ENCODE data around the gene CACHD1.

Gene CACHD1

DNA sequence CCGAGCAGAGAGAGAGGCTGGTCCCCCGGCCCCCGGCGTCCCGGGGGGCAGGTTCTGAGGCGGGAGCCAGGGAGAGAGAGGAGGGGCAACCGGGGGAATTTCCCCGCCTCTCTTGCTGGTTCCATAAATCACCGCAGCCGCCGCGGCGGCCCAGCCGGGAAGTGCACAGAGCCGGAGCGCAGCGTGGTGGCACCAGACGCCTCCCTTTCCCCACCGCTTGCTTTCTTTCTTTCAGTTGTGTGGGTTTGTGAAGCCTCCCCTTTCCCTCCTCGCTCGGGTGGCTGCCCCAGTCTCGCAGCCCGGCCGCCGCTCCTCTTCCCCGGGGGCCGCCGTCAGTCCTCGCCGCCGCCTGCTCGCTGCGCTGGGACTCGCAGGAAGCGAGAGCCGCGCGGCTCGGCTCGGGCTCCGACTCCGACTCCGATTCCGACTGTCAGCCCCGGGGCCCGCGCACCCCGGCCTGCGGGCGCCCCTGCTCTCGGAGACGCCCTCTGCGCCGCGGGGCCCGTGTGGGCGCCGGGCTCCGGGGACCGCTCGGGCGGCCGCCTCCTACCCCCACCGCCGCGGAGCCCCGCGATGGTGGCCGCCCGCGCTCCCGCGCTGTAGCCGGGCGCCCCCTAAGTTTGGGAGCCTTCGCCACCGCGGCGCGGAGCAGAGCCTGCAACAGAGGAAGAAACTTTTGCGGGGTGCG lies at the start of gene CACHD1:
CACHD1 (plus strand) TSS at position 153 of the 688 bp plus-strand sequence. CDS start 616 bp downstream, outside the sequence.
- DNase-seq: peak; percentile 73

DNA sequence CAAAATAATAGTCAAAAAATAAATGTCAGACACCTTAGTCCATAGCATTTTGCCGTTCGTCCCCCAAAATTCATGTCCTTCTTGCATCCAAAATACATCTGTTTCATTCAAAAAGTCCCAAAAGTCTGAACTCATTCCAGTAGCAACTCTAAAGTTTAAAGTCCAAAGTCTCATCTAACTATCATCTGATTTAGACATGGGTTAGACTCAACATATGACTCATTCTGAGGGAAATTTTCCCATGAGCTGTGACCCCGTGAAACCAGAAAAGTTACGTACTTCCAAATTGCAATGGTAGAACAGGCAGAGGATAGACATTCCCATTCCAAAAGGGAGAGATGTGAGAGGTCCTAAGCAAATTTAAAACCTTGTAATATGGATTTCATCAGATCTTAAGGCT lies 48.6 kb upstream of the CACHD1 start:
- no peak for DNase-seq

DNA sequence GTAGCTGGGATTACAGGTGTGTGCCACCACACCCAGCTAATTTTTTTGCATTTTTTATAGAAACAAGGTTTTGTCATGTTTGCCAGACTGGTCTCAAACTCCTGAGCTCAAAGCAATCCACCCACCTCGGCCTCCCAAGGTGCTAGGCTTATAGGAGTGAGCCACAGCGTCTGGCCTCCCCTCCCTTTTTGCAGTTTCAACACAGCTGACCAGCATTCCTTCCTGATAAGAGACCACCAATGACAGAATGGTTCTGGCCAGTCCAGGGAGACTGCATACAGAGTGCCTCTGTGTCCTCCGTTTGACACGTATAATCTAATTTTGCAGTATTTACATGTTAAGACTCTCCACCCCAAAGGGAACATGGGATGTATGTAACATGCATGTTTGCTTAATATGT lies 46.4 kb upstream of the CACHD1 start:
- no peak for DNase-seq

DNA sequence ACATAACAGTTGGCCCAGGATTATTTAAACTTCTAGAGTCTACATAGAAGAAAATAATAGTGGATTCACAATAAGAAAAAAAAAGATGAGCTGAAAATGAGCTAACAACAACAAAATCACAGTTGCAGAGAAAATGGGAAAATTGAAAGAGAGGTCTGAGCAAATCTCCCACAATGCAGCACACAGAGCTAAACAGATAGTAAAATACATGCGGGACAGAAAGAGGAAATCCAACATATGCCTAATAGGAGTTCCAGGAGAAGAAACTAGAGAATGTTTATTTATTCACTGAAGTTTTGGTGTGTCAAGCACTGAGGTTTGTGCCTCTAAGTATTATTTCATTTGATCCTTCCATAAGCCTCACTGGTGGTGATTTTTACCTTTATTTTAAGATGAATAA lies 45.5 kb upstream of the CACHD1 start:
- DNase-seq: no peak

DNA sequence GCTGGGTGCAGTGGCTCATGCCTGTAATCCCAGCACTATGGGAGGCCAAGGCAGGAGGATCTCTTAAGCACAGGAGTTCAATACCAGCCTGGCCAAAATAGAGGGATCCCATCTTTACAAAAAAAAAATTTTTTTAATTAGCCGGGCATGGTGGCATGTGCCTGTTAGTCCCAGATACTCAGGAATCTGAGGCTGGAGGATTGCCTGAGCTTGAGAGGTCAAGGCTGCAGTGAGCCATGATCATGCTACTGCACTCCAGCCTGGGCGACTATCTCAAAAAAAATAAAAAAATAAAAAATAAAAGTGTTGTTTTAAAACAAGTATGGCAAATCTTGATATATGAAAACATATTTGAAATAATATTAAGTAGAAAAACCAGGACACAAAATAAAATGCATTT lies 44.4 kb upstream of the CACHD1 start:
- DNase-seq: no peak

DNA sequence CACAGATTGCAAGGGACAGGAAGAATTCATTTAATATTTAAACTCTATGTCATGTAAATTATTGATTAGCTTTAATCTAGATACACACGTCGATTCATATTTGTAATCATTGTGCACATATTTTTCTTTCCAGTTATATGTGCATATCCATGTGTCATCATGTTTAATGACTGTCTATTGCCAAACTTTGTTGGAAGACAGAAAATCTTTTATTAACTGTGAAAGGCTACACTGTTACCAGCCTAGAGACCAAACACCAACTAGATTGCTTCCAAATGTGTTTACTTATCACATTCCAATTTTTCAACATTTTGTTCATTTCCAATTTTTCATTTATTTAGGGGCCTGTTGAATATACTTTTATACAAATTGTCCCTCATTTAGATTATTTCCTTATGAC lies 43.2 kb upstream of the CACHD1 start:
- no peak for DNase-seq

DNA sequence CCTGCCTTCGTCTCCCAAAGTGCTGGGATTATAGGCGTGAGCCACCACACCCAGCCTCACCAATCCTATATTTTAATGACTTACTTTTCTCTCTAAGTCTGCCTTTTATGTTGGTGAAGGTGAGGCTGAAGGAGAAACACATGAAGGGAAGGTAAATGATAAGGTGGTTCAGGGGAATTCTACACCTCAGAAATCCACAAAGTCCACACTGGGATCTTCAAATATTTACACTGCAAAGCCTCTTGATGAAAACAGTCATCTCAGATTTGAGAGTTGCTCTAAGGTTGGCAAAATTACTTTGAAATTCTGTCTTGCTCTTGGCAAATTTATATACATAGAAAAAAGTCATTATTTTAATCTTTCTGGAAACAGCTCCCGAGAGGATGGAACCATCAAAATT lies 42.0 kb upstream of the CACHD1 start:
- DNase-seq: no peak

DNA sequence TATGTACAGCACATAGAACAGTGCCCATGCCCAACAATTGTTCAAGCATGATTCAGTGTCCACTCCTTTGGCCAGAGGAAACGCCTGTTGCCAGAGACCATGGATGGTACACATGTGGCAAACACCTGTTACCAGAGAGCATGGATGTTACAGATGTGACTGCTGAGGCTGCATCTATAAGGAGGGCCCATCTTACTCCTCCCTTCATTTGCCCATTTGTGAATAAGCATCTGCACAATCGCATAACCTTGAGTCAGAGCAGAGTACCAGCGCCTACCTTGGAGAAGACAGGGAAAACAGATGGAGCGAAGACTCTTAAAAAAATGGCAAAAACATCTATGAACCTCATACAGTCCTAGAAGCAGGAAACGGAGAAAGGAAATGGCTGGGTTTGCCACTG lies 36.6 kb upstream of the CACHD1 start:
- DNase-seq: no peak

DNA sequence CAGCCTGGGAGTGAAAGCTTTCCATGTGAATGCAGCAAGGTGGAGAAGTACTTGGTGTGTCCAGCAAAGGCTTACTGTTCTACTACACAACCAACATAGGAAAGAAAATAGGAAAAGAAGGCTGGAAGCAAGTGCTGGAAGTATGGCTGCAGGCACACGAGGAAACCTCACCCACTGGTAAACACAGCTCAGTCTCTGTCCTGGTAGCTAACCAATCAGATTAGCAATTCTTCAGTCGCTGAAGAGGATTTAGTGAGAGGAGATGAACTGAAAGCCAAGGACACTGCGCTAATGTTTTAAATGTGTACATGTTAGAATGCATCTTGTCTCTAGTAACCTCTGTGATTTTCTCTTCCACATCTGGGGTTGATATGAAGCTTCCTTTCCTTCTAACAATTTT lies 36.2 kb upstream of the CACHD1 start:
- DNase-seq: no peak

DNA sequence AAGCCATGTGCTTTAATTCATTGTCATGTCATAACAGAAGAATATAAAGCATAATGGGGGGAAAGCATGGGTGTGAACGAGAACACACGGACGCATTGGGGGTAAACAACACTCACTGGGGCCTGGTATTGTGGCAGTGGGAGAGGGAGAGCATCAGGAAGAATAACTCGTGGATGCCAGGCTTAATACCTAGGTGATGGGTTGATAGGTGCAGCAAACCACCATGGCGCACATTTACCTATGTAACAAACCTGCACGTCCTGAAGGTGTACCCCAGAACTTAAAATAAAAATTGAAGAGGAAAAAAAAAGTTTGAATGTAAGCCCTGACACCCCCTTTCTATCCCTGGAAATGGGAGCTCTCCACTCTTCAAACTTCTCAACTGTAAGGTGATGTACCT lies 34.9 kb upstream of the CACHD1 start:
- no peak for DNase-seq

DNA sequence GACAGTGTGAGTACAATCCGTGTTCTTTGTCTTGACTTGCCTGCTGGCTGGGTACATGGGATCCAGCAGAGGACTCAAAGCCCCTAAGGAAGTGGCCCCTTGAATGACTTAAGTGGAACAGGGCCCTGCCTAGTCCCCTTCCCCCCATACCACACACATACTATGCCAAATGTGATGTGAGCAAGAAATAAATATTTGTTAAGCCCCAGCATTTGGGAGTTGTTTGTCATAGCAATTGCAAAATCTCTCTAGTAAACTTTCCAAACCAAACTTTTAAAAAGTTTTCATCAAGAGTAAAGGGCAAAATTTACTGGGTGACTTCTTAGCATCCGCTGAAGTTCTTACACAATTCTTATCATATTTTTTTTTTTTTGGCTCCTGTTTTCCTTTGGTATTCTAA lies 32.5 kb upstream of the CACHD1 start:
- no peak for DNase-seq

DNA sequence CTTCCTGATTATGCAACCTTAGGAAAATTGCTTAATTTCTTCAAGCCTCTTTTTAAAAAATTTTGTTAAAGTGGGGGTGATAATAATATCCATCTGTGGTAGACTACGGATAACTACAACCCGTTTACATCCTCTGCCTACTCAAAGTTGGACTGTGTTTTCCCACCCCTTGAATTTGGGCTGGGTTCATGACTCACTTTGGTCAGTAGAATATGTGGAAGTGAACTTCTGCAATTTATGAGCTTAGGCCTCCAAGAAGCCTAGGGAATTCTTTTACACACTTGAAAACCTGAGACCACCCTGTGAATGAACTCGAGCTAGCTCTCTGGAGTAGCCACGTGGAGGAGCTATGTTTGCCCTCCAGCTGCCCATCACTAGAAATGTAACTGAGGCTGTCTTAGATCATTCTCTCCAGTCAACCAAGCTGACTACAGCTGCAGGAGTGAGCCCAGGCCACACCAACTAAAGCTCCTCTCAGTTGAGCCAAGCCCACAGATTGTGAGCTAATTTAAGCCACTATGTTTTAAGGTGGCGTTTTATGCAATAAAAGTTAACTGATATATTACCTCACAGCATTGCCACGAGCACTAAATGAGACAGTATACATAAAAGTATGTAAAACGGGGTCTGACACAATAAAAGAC lies 29.6 kb upstream of the CACHD1 start:
- peak; percentile 16 for DNase-seq

DNA sequence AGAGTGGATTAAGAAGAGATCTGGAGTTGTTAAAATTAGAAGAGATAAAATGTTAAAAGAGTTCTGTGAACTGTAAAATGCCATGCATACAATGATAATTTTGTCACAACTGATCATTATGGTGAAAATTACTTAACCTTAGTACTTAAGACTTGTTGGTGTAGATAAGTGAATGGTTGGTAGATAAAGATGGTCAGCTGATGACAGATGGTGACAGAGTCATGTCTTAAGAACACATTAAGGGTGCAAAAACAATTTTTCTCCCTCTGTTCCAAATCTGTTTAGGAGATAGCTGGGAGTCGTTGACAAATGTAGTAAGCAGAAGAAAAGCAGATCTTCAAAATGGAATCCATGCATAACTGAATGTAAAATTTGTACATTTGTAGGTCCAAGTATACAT lies 18.5 kb upstream of the CACHD1 start:
- DNase-seq: no peak

DNA sequence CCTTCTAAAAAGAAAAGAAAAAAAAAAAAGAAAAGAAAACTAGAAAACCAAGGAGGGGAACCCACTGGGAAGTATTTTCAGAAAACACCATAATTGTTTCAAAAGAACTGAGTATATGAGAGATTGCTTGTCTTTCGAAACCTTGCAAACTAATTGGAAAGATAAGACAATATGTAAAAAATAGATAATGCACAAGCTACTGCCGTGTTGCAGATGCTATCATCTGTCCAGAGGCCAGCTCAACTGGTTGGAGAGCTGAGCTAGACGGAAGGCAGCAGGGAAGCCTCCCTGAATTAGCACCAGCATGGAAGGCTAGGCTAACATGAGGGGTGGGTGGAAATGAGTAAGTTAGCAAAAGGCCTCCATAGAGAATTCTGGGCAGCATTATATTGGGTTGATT lies 16.2 kb upstream of the CACHD1 start:
- DNase-seq: no peak

DNA sequence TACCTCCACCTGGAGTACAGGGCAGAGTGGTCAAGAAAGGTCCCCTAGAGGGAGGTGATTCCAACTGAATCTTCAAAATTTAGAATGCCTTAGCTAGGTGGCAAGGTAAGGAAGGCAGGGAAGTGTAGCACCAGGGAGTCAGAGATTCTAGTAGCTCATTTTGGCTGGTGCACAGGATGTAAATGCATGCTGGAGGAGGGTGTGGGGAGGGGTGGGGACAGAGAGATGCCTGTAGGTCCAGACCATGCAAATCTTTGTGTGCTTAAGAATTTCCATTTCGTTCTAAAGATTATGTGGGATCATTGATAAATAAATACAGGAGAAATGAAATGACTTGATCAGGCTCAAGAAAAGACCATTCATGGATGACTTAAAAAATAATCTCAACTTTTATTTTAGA lies 11.0 kb upstream of the CACHD1 start:
- DNase-seq: no peak

DNA sequence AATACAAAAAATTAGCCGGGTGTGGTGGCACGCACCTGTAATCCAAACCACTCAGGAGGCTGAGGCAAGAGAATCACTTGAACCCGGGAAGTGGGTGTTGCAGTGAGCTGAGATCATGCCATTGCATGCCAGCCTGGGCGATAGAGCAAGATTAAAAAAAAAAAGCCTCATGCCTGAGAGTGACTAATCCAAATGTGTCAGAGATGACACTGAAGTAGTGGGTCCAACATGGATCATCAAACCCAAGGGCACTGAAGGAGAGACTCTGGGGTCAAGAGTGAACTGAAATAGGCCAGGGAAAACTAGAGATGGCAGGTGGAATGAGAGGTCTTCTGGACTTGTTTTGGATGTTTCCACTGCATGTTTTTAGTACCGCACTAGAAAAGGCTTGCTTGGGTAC lies 10.2 kb upstream of the CACHD1 start:
- no peak for DNase-seq

DNA sequence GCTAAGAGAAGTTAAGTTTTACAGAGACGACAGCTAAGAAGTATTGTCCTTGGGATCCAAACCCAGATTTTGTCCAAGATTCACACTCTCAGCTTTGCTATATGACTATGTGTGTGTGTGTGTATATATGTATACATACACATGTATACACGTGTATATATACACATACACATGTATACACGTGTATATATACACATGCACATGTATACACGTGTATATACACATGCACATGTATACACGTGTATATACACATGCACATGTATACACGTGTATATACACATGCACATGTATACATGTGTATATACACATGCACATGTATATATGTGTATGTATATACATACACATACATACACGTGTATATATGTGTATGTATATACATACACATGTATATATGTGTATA lies 3.9 kb upstream of the CACHD1 start:
- no peak for DNase-seq

DNA sequence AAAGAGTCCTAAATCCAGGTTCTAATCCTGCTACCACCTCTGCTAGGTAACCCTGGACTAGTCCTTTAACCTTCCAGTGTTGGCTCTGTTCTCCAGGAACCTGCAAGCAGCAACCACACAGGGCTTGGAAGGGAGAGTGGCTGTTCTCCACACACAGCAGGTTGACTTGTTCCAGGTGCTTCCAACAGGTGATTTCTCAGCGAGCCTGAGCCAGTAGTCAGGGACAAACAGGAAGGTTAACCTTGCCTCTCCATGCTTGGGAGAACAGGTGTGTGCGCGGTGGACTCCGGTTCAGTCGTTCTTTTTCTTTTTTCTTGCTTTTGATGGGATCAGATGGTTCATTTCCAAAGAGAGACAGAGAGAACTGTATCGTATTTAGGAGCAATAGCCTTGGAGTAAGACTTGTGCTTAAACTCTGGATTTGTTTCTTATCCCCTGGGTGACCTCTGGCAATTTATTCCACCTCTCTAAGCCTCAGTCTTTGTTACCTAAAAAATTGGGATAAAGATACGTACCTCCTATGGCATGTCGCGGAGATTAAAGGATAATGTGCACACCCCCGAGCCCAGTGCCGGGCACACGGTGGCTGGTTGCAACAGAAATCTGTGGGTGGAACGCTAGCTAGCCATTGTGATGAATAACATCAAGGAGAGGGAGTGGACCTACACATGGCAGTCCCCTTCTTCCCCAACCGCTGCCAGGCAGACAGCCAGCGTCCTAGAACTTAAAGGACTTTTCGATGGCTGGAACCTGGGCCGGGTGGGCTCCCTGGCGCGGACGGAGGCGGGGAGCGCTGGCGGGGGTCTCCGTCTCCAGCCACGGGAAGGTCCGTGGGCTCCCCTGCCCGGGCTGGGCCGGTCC lies 583 bp upstream of the CACHD1 start:
- peak; percentile 37 for DNase-seq

DNA sequence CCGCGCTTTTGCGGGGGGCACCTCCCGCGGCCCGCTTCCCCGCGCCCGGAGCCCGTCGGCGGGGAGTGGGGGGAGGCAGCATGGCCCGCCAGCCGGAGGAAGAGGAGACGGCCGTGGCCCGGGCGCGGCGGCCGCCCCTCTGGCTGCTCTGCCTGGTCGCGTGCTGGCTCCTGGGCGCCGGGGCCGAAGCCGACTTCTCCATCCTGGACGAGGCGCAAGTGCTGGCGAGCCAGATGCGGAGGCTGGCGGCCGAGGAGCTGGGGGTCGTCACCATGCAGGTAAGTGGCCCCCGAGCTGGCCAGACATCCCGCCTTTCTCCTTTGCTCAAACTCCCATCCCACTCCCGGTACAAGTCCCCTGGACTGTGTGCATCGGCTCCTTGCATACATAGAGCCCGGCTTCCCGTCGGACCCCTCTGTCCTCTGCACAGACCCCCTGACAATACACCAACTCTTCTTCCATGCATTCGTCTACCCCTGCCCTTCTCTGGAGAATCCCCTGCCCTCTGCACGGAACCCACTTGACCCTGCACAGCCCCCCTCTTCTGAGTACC lies 812 bp downstream of the CACHD1 start:
- peak; percentile 9 for DNase-seq

DNA sequence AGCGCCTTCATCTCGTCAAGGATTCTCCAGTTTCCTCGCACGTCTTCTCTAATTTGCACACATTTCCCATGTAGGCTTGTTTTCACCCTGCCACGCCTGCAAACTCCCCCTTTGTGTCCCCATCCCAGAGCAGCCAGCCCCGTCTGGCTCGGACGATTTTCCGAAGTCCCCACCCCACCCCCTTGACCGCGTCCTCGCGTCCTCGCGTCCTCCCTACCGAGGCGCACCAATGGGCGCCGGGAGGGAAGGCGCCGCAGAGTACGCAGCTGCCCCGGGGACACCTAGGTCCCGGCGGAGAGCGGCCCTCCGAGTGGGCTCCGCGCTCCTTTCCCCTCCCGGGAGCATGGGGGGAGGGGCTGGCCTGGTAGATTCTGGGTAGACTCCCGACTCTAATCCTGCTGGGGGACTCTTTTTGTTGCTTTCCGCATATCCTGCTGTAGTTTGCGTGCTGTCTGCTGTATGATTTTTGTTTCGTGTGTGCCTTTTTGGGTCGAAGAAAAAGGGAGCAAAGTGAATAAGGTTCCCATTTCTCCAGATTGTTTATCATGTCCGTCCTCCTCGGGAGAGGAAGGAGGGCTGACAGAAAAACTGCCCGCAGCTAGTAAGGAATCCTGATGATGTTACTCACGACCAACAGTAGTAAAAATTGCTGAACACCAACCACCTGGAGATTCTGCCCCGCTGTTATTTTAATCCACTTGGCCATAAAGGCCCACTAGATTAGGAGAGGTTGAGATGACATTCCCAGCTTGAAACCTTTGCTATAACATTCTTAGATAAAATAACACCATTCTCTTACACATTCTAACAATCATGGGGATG lies 1.5 kb downstream of the CACHD1 start:
- DNase-seq: no peak

DNA sequence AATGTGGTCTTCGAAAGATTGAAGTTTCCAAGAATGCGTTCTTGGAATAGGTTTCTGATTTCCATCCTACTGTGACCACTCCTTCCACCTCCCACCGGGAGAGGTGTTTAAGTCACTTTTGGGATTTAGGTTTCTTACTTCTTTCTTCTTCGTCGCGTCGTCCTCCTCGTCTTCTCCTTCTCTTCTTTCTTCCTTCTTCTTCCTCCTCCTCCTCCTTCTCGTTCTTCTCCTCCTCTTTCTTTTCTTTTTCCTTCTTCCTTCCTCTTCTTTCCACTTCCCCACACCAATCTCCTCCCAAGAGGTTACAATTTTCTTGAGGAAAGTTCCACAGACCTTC lies 2.1 kb downstream of the CACHD1 start:
- DNase-seq: no peak

DNA sequence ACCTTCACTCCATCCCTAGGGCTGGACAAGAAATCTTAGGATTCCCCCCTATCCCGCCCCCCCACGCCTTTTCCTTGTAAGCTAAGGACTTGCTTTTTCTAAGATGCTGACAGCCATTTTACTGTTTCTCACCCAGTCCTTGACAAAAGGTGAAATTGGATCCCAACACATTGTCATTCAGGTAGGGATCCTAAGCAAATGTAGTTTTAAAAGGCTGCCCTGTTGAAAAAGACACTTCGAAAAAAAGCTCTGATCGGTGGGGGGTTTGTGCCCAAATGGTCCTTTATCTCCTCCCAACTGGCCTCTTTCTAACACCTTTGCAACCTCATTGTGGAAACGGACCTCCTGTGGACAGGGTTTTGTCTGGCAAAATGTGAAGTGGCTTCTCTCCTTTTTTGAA lies 2.9 kb downstream of the CACHD1 start:
- no peak for DNase-seq

DNA sequence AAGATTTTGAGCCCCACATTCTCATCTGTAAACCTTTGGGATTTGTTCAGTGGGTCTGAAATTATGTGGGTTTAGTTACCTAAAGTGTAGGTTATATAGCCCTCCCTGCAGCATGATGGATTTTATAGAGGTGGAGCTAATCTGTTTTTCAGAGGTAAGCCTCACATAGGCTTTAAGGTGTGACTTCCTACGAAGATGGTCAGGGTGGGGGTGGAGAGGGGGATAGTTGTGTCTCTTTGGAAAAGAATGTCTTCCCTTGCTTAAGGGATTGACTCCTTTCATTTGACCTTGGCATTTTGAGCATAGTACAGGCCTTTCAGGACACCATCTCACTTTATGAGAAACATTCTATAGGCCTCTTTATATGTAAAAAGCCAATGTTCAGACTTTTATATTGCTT lies 3.4 kb downstream of the CACHD1 start:
- DNase-seq: no peak

Measured in suppressor macrophage treated with lipopolysaccharide for 4 hours (primary cell).